ENCODE measurements around the gene AIF1. TPM values are rescaled to one million over a fixed set of nuclear protein-coding genes. Genes with fewer than 3 reads are reported as not detected.

The AIF1 gene
- polyA plus RNA-seq, 1 donor (not counting 4 experiments of a cell fraction or from before 2014, with no cell fraction given): not detected

- Histone ChIP-seq H3K79me2 (ENCODE audit: control insufficient read depth, insufficient read depth, low read length) (no peaks in the 10 kb centered on the region), H2AFZ (ENCODE audit: control insufficient read depth, low read length) (no peak overlapping the region), H4K20me1 (ENCODE audit: control insufficient read depth, extremely low read depth, insufficient read depth, low read length) (no peaks in the 10 kb centered on the region), H3K4me2 (ENCODE audit: control insufficient read depth, extremely low read depth, insufficient read depth, low read depth, low read length) (no peak overlapping the region), H3K27me3 (ENCODE audit: control insufficient read depth, extremely low read depth, insufficient read depth, low read length) (no peaks in the 10 kb centered on the region), H3K9me1 (ENCODE audit: control insufficient read depth, extremely low read depth, insufficient read depth, low read length) (no peaks in the 10 kb centered on the region), H3K4me3 (ENCODE audit: control insufficient read depth in 2 of 3, extremely low read depth in 1 of 3, insufficient read depth in 2 of 3, low read depth in 1 of 3, low read length in 3 of 3) (no peak overlapping the region), H3K36me3 (ENCODE audit: control insufficient read depth in 2 of 2, extremely low read depth in 1 of 2, insufficient read depth in 2 of 2, low read length in 2 of 2) (no peaks in the 10 kb centered on the region), H3K9ac (ENCODE audit: control insufficient read depth, extremely low read depth, insufficient read depth, low read length) (no peak overlapping the region), H3K9me3 (ENCODE audit: control insufficient read depth, low read depth, low read length) (no peaks in the 10 kb centered on the region), H3K4me1 (ENCODE audit: control insufficient read depth, extremely low read depth, insufficient read depth, low read length) (peaks cover 19% of the 10 kb centered on the region), H3K27ac (ENCODE audit: control insufficient read depth, insufficient read depth, low read length) (no peak overlapping the region)
- TF ChIP-seq CTCF (optimal IDR thresholded peaks at IDR 0.05 in 1 of 3, IDR thresholded peaks at IDR 0.05 in 1 of 3, conservative IDR thresholded peaks at IDR 0.05 in 1 of 3; ENCODE audit: extremely low read depth in 1 of 3, insufficient read depth in 2 of 3, low read length in 3 of 3) (no peak), EZH2 (IDR thresholded peaks at IDR 0.05; ENCODE audit: low read length) (no peak)
- FAIRE-seq (no peak), DNase-seq (ENCODE audit: low read depth, low spot score) (no peak)
- dilution Hi-C loops (cut with MboI; ENCODE audit: extremely low pct_ligation_motif_present, low sequenced_read_pairs): no loop called here
Observed at GRCh38 chr6:31574106-31575061, 40.6 kb upstream of the AIF1 start.

GRCh38 chr6:31575335-31575901 is 39.6 kb upstream of the AIF1 start, which contains the start of gene TNF:
Gene TNF, plus strand, starts transcription at chr6:31575565. Its CDS starts 177 bp downstream, at chr6:31575742.
- Histone ChIP-seq H3K4me3 (ENCODE audit: control insufficient read depth in 2 of 3, extremely low read depth in 1 of 3, insufficient read depth in 2 of 3, low read depth in 1 of 3, low read length in 3 of 3) (peak within 1 kb of the TSS; percentile 29 to 59 (median 44)), H3K9ac (ENCODE audit: control insufficient read depth, extremely low read depth, insufficient read depth, low read length) (peak within 1 kb of the TSS; percentile 48), H3K27me3 (ENCODE audit: control insufficient read depth, extremely low read depth, insufficient read depth, low read length) (no peaks in the 10 kb centered on the region), H3K9me3 (ENCODE audit: control insufficient read depth, low read depth, low read length) (no peaks in the 10 kb centered on the region), H3K36me3 (ENCODE audit: control insufficient read depth in 2 of 2, extremely low read depth in 1 of 2, insufficient read depth in 2 of 2, low read length in 2 of 2) (no peaks in the 10 kb centered on the region), H4K20me1 (ENCODE audit: control insufficient read depth, extremely low read depth, insufficient read depth, low read length) (no peaks in the 10 kb centered on the region), H3K4me1 (ENCODE audit: control insufficient read depth, extremely low read depth, insufficient read depth, low read length) (peaks cover 19% of the 10 kb centered on the region), H3K9me1 (ENCODE audit: control insufficient read depth, extremely low read depth, insufficient read depth, low read length) (no peaks in the 10 kb centered on the region), H3K4me2 (ENCODE audit: control insufficient read depth, extremely low read depth, insufficient read depth, low read depth, low read length) (peak within 1 kb of the TSS; percentile 80), H2AFZ (ENCODE audit: control insufficient read depth, low read length) (peak within 1 kb of the TSS; percentile 79), H3K79me2 (ENCODE audit: control insufficient read depth, insufficient read depth, low read length) (no peaks in the 10 kb centered on the region), H3K27ac (ENCODE audit: control insufficient read depth, insufficient read depth, low read length) (peak within 1 kb of the TSS; percentile 13)
- FAIRE-seq (peak; percentile 56), DNase-seq (ENCODE audit: low read depth, low spot score) (no peak)
- dilution Hi-C loops (cut with MboI; ENCODE audit: extremely low pct_ligation_motif_present, low sequenced_read_pairs): no loop called here
- TF ChIP-seq CTCF (optimal IDR thresholded peaks at IDR 0.05 in 1 of 3, IDR thresholded peaks at IDR 0.05 in 1 of 3, conservative IDR thresholded peaks at IDR 0.05 in 1 of 3; ENCODE audit: extremely low read depth in 1 of 3, insufficient read depth in 2 of 3, low read length in 3 of 3): no peak
- no peak for TF ChIP-seq EZH2 (IDR thresholded peaks at IDR 0.05; ENCODE audit: low read length)
